ENCODE data around the gene SERPINB6.
"Not testable (repeated sequence)": the region's sequence is repeated elsewhere in the genome, so short reads cannot be mapped to it uniquely, and the experiment has no call there.

Gene SERPINB6

DNA sequence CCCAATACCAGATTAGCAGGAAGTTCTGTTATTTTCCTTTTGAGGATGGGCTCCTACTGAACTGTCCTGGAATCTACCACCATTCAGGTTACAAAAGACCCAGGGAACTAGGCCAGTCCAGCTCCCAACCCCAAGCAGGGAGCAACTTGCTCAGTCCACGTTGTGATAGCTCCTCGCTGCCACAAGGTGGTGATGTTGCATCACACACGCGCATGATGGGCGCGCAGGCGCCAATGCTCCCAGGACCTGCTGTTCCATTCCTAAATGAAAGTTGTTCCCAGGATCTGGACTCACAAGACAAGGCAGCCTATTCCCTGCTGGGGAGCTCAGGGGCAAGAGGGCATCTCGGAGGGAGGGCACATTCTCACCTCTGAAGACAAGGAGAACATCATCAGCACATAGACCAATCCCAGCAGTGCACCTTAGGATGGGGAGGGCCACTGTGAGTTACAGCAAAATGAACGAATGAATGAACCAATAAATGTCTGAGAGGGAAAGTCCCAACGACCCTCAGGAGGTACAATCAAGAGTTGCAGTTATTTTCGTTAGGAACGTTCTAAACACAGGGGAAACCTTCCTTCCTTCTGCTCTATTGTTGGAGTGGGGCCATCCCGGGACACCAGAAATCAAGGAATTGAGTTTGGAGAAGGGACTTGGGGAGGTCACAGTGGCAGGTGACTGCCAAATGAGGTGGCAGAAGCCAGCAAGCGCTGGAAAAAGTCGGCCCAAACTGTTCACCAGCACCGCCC lies 27.1 kb upstream of the SERPINB6 start:
- Histone ChIP-seq H3K4me1 (ENCODE audit: control insufficient read depth, insufficient read depth, low read length) (peaks cover 16% of the 10 kb centered on the region), H3K9ac (ENCODE audit: low read depth, low read length) (peak overlapping the region; percentile 59), H3K4me3 (ENCODE audit: low read length) (peak overlapping the region; percentile 69), H3K4me2 (ENCODE audit: low read length) (peak overlapping the region; percentile 84)
- not testable (repeated sequence) for H3K27me3 ChIP-seq (ENCODE audit: control insufficient read depth, insufficient read depth, low read length); H3K36me3 ChIP-seq (ENCODE audit: insufficient read depth, low read length); H3K9me3 ChIP-seq (replicated peaks; ENCODE audit: low read length)

GRCh38 chr6:2993755-2994317 lies 22.5 kb upstream of the SERPINB6 start:
- H3K4me3 ChIP-seq (ENCODE audit: low read length), result no peak overlapping the region

GRCh38 chr6:2992330-2992979 lies 21.1 kb upstream of the SERPINB6 start:
- Histone ChIP-seq H3K9ac (ENCODE audit: low read depth, low read length) (no peak overlapping the region), H3K4me3 (ENCODE audit: low read length) (no peak overlapping the region), H3K4me2 (ENCODE audit: low read length) (no peak overlapping the region), H3K36me3 (ENCODE audit: insufficient read depth, low read length) (no peaks in the 10 kb centered on the region), H3K9me3 (replicated peaks; ENCODE audit: low read length) (no peaks in the 10 kb centered on the region), H3K4me1 (ENCODE audit: control insufficient read depth, insufficient read depth, low read length) (peaks cover 16% of the 10 kb centered on the region), H3K27me3 (ENCODE audit: control insufficient read depth, insufficient read depth, low read length) (no peaks in the 10 kb centered on the region)

More at GRCh38 chr6:2993755-2994317, 22.5 kb upstream of the SERPINB6 start:
- H3K36me3 ChIP-seq (ENCODE audit: insufficient read depth, low read length), result no peaks in the 10 kb centered on the region
- H3K9ac ChIP-seq (ENCODE audit: low read depth, low read length), result no peak overlapping the region
- no peaks in the 10 kb centered on the region for H3K9me3 ChIP-seq (replicated peaks; ENCODE audit: low read length)
- H3K4me1 ChIP-seq (ENCODE audit: control insufficient read depth, insufficient read depth, low read length), result peaks cover 13% of the 10 kb centered on the region
- H3K4me2 ChIP-seq (ENCODE audit: low read length), result no peak overlapping the region
- H3K27me3 ChIP-seq (ENCODE audit: control insufficient read depth, insufficient read depth, low read length), result no peaks in the 10 kb centered on the region

DNA sequence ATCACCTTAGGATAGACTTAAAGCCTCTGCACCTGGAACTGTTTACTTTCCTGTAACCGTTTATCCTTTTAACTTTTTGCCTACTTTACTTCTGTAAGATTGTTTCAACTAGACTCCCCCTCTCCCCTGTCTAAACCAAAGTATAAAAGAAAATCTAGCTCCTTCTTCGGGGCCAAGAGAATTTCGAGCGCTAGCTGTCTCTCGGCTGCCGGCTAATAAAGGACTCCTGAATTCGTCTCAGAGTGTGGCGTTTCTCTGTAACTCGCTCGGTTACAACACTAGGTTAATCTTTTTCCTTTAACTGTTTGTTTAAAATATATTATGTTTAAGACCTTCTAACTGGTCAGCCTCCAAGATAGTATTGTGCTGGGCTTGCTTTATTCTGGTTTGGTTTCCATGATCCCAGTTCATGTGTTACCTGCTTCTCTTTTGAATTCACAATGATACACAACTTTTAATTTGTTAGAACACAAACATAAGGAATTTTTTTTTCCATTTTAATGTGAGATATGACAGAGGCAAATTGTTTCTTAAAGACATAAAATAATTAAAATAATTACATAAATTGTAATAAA lies 19.7 kb upstream of the SERPINB6 start:
- Histone ChIP-seq H3K4me1 (ENCODE audit: control insufficient read depth, insufficient read depth, low read length) (peaks cover 28% of the 10 kb centered on the region), H3K36me3 (ENCODE audit: insufficient read depth, low read length) (no peaks in the 10 kb centered on the region), H3K4me2 (ENCODE audit: low read length) (peak overlapping the region; percentile 91), H3K9me3 (replicated peaks; ENCODE audit: low read length) (no peaks in the 10 kb centered on the region), H3K9ac (ENCODE audit: low read depth, low read length) (peak overlapping the region; percentile 94), H3K4me3 (ENCODE audit: low read length) (peak overlapping the region; percentile 76), H3K27me3 (ENCODE audit: control insufficient read depth, insufficient read depth, low read length) (no peaks in the 10 kb centered on the region)

DNA sequence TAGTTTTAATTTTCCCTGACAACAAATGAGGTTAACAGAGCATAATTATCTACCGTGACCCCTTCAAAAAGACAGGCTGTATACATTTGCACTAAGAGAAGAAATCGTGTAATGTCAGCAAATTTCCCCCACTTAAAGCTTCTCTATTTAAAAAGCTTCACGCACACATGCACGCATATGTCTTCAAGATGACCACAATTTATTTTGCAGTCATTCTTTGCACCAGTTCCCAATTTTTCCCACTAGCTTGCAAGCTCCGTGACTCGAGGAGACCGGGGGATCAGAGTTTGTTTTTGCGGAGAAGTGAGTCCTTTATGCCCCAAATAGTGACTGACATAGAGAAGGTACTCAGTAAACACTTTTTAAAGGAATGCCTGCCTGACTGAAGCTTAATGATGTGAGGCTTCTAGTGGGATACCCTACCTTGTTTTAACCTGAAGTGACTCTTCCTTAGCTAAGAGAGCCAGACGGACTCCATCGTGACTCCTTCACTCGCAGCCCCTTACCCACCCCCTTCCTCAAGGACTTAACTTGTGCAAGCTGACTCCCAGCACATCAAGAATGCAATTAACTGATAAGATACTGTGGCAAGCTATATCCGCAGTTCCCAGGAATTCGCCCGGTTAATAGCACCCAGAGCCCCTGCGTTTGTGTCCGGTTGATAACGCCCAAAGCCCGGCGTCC lies 19.0 kb upstream of the SERPINB6 start:
- H3K4me1 ChIP-seq (ENCODE audit: control insufficient read depth, insufficient read depth, low read length), result peaks cover 28% of the 10 kb centered on the region
- H3K4me3 ChIP-seq (ENCODE audit: low read length), result peak overlapping the region; percentile 76
- no peaks in the 10 kb centered on the region for H3K36me3 ChIP-seq (ENCODE audit: insufficient read depth, low read length)
- peak overlapping the region; percentile 91 for H3K4me2 ChIP-seq (ENCODE audit: low read length)
- H3K9ac ChIP-seq (ENCODE audit: low read depth, low read length), result peak overlapping the region; percentile 94
- no peaks in the 10 kb centered on the region for H3K27me3 ChIP-seq (ENCODE audit: control insufficient read depth, insufficient read depth, low read length)
- H3K9me3 ChIP-seq (replicated peaks; ENCODE audit: low read length), result no peaks in the 10 kb centered on the region

GRCh38 chr6:2989332-2990247 lies 18.2 kb upstream of the SERPINB6 start:
- H3K36me3 ChIP-seq (ENCODE audit: insufficient read depth, low read length), result no peaks in the 10 kb centered on the region
- no peaks in the 10 kb centered on the region for H3K9me3 ChIP-seq (replicated peaks; ENCODE audit: low read length)
- H3K4me3 ChIP-seq (ENCODE audit: low read length), result peak overlapping the region; percentile 76
- no peaks in the 10 kb centered on the region for H3K27me3 ChIP-seq (ENCODE audit: control insufficient read depth, insufficient read depth, low read length)
- peaks cover 28% of the 10 kb centered on the region for H3K4me1 ChIP-seq (ENCODE audit: control insufficient read depth, insufficient read depth, low read length)
- peak overlapping the region; percentile 91 for H3K4me2 ChIP-seq (ENCODE audit: low read length)
- H3K9ac ChIP-seq (ENCODE audit: low read depth, low read length), result peak overlapping the region; percentile 94

DNA sequence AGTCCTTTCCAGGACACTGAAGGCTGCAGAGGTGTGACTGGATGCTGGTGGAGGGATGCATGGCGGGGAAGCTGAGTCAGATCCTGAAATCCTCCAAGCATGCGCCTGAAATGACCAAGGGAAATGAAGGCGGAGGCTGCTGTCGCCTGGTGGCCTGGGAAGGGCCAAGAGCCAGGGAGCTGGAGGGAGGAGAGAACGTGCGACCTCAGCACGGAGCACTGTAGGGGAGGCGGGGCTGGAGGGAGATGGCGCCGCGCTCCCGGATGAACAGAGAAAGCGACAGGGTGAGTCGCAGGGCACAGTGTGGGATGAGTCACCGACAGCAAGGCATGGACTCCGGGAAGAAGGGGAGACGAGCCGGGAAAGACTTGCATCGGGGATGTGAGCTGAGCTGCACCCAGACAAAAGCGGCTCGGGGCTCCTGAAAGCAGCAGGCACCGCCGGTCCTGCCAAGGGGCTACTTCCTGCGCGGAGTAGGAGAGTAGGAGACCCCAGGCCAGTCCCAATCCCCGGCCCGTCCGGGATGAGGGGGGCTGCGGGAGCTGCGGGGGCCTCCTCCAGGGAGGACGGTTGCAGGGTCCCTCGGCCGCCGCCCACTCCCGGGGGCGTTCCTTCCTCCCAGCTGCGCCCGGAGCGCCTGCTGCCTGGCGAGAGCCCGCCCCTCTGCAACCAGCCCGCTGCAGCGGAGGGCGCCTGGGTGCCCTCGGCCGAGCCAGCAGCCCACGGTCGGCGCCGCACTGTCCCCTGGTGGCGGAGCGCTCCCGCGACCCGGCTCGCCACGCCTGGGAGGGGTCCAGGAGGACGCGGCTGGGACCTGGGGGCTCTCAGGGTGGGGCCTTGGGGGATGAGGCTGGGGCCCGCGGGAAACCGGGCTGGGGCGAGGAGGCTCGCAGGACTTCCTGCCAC lies 17.3 kb upstream of the SERPINB6 start:
- Histone ChIP-seq H3K4me1 (ENCODE audit: control insufficient read depth, insufficient read depth, low read length) (peaks cover 28% of the 10 kb centered on the region), H3K27me3 (ENCODE audit: control insufficient read depth, insufficient read depth, low read length) (no peaks in the 10 kb centered on the region), H3K4me2 (ENCODE audit: low read length) (peak overlapping the region; percentile 91), H3K9me3 (replicated peaks; ENCODE audit: low read length) (no peaks in the 10 kb centered on the region), H3K4me3 (ENCODE audit: low read length) (peak overlapping the region; percentile 76), H3K36me3 (ENCODE audit: insufficient read depth, low read length) (no peaks in the 10 kb centered on the region), H3K9ac (ENCODE audit: low read depth, low read length) (peak overlapping the region; percentile 94)

DNA sequence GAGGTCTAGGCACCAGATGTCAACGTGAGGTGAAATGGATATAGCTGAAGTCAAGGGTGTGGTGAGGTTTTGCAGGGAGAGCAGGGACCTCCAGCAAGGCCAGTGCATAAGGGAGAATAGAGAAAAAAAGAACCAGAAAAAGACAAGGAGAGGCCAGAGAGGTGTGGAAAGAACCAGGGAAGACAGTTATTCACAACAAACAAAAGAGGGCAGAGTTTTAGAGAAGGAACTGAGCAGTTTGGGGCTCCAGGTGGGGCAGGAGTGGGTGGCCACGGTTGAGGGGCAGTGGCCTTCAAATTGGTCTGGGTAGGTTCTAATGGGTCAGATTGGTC lies 16.7 kb upstream of the SERPINB6 start:
- Histone ChIP-seq H3K4me2 (ENCODE audit: low read length) (peak overlapping the region; percentile 91), H3K4me1 (ENCODE audit: control insufficient read depth, insufficient read depth, low read length) (peaks cover 28% of the 10 kb centered on the region), H3K27me3 (ENCODE audit: control insufficient read depth, insufficient read depth, low read length) (no peaks in the 10 kb centered on the region), H3K4me3 (ENCODE audit: low read length) (peak overlapping the region; percentile 76), H3K36me3 (ENCODE audit: insufficient read depth, low read length) (no peaks in the 10 kb centered on the region), H3K9me3 (replicated peaks; ENCODE audit: low read length) (no peaks in the 10 kb centered on the region), H3K9ac (ENCODE audit: low read depth, low read length) (peak overlapping the region; percentile 94)

- H3K4me1 ChIP-seq (ENCODE audit: control insufficient read depth, insufficient read depth, low read length), result peaks cover 37% of the 10 kb centered on the region
- H3K4me3 ChIP-seq (ENCODE audit: low read length), result peak overlapping the region; percentile 6
- no peaks in the 10 kb centered on the region for H3K27me3 ChIP-seq (ENCODE audit: control insufficient read depth, insufficient read depth, low read length)
- no peak overlapping the region for H3K9ac ChIP-seq (ENCODE audit: low read depth, low read length)
- no peaks in the 10 kb centered on the region for H3K36me3 ChIP-seq (ENCODE audit: insufficient read depth, low read length)
- peak overlapping the region; percentile 47 for H3K4me2 ChIP-seq (ENCODE audit: low read length)
- no peaks in the 10 kb centered on the region for H3K9me3 ChIP-seq (replicated peaks; ENCODE audit: low read length)
Measured at GRCh38 chr6:2986722-2987221, 15.4 kb upstream of the SERPINB6 start.
